T-helper 2 cell (primary cell): ENCODE results near the gene FOXRED2.
"Not testable (repeated sequence)": the region's sequence is repeated elsewhere in the genome, so short reads cannot be mapped to it uniquely, and the experiment has no call there.

Experiments used
- DNase-seq, 5 experiments: peaks; one replicate each; pipeline versions ENCODE4 v3.0.0 to v3.0.0-alpha.2; 2012 to 2022
- total RNA-seq, 2 donors: gene quantifications; one replicate each; lab custom pipeline; 2026; lab: John Stamatoyannopoulos, UW

The FOXRED2 gene
- total RNA-seq = 3.4 to 3.8 reads per million in 2 donors

DNA sequence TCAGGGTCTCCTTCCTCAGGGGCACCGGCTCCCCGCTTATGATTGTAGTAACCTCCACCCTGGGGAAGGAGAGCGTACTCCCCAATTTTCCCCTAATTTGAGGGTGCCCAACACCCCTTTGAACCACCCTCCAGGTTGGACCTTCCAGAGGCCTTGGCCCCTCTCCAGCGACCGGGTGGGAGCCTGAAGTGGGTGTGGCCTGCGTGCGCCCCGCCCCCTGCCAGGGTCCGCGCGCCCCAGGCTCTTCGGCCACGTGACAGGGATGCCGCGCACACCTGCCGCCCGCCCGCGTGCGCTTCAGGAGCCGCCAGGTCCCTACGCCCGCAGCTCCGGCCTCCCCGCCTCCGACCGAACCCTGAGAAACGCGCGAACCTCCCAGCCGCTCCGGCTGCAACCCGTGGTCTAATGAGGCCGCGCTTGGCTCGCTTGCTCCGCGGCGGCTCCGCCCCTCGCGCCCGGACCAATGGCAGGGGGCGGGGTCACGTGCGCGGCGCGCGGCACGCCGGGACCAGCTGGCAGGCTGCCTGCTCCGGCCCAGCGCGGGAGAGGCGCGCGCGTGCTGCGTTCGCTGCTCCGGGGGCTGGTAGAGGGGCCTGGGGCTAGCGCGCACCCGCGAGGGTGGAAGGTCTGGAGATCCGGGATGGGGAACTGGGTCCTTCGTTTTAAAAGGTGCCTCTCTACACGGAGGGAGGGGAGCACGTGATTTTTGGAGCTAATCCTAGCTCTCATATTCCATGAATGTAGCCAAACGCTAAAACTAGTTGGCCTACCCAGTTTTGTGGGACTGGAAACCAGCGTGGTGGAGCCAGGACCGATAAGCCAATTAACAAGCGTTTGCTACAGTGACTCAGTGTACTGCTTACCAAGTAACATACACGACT lies at the start of gene FOXRED2:
TSS of gene FOXRED2 (minus strand) at position 404 of the 881 bp plus-strand sequence. CDS start 618 bp downstream, outside the sequence.
- DNase-seq = peak; percentile 78 to 92 (median 85)

DNA sequence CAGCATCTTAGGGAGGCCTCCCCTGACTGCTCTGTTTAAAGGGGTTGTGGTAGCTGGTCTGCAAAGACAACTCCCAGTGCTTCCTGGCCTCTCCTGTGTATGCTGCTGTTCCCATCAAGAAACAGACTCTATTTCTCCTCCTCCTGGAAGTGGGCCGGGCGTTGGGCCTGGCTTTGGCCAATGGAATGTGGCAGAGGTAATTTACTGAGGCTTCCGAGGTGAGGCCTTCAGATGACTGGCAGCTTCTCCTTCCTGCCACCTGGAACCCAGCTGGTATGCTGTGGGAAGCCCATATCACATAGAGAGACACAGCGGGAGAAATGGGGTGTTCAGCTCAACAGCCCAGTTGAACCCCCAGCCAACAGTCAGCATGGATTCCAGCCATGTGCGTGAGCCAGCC lies 47.3 kb upstream of the FOXRED2 start:
- no peak for DNase-seq

- no peak for DNase-seq
Measured at GRCh38 chr22:36552289-36552688, 45.4 kb upstream of the FOXRED2 start.

GRCh38 chr22:36550701-36551495 lies 44.1 kb upstream of the FOXRED2 start:
- DNase-seq = no peak

DNA sequence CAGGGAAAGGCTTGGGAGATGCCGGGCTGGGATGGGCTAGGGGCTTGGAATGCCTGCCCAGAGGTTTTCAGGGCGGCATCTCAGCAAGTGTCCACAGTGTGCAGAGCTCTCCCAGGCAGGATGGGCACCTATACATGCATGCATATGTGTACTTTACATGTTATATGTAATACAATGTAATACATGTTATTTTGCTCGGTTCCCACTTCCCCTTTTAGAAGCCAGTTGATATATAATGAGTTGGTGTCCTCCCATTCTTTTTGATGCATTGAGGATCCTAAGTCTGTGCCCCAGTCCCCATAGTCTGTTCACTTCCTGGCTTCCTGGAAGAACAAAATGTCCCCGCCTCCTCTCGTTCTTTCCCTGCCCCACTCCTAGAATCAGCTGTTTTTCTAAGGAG lies 42.2 kb upstream of the FOXRED2 start:
- no peak for DNase-seq

- no peak for DNase-seq
Measured at GRCh38 chr22:36548606-36549005, 41.8 kb upstream of the FOXRED2 start.

DNA sequence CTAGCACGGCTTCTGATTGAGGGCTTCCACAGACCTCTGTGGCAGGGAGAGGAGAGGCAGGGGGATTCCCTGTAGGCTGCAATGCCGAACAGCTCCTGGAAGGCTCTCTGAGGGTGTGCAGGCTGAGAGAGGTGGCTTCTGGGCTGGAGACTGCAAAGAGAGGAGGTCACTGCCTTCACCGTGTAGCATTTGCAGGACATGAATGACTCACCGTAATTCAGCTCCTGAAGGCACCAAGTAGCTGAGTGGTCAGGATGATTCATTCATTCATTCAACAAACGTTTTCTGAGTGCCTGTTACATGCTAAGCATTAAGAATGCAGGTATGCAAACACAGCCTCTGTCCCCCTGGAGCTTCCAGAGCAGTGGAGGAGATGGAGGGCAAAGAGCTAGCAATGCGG lies 40.1 kb upstream of the FOXRED2 start:
- DNase-seq = peak in 1 of 5 experiments; percentile 10

DNA sequence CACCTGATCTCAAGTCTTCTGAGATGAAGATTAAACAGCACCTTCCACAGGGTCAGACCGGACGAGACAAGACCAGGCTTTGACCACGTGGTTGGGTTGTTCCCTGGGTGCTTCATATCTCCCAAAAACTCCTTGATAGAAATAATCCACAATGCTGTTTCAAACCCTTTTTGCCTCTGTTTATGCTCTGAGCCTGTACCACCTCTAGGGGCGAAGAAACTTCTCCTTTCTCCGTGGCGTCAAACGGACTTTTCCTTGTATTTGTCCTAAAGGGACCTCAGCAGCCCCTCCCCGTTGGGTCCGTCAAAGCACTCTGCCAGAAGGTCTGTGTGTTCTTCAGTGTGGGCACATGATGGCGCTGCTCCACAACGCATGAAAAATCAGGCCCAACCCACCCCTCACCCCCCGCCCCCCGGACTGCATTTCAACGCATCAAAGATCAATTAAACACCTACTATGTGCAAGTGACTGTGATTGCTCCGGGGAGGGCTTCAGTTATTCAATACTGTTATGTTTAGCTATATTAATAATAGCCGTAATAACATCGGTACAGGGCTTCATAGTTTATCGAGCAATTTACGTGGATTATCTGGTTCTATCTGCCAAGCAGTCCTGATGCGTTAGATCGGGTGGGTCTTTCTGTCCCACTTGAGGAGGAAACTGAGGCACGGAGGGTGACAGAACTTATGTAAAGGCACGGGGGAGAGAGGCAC lies 39.4 kb upstream of the FOXRED2 start:
- DNase-seq = peak in 1 of 5 experiments; percentile 43

DNA sequence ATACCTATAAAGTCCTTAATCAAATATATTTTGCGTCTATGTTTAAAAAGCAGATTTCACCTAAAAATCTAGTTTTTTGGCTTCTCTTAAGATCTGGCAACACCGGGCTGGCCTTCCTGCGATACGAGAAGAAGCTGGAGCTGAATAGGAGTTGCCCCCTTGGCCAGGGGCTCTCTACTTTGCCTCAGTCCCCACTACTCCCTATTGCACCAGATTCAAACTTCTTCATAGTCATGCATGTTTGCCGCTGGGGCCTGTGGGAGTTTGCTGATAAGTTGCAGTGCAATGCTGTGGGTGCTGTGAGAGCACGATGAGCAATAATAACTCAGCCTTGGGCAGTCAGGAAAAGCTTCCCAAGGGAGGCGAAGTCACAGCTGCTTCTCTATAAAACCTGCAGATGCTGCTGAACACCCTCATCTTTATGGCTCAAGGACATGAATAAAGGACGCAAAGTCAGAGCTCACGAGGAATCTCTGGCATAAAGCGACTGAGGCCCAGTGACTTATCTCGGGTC lies 37.3 kb upstream of the FOXRED2 start:
- DNase-seq = no peak

- peak in 1 of 5 experiments; percentile 37 for DNase-seq
Measured at GRCh38 chr22:36541831-36542411, 35.1 kb upstream of the FOXRED2 start.

- DNase-seq = no peak
Measured at GRCh38 chr22:36540867-36541642, 34.2 kb upstream of the FOXRED2 start.

DNA sequence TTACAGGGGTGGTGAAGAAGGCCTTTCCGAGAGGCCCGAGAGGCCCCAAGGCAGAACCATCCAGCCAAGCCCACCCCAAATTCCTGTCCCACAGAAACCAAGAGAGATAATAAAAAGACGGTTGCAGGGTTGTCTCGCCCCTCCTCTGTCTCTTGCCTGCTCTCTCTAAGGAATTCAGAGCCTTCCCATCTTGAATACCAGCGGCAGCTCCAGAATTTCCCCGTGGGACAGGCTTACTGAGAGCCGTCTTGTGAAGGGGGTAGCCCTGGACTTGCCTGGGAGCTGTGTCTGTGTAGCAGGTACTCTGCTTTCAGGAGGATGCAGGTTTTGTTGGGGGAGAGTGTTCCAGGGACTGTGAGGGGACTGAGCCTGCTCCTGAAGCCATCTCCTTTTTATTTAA lies 31.7 kb upstream of the FOXRED2 start:
- no peak for DNase-seq

DNA sequence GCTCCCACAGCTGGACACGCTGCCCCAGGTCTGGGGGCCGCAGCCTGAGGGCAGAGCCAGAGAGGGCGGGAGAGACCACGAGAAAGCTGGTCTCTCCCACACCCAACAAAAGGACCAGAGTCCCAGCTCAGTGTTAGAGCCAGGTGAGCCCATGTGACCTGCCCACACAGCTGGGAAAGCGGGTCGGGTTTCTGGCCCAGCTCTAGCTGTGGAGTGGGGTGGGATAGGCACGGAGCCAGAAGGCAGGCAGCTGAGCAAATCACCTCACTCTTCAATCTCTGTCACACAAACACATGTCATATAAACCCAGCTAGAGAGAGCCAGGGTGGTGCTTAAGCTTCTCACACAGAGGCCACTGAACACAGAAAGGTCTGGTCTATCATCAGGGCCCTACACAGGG lies 29.9 kb upstream of the FOXRED2 start:
- DNase-seq = no peak

DNA sequence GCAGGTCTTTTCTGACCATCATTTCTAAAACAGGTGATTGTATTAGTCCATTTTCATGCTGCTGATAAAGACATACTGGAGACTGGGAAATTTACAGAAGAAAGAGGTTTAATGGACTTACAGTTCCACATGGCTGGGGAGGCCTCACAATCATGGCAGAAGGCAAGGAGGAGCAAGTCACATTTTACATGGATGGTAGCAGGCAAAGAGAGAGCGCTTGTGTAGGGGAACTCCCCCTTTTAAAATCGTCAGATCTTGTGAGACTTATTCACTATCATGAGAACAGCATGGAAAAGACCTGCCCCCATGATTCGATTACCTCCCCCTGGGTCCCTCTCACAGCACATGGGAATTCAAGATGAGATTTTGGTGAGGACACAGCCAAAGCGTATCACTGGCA lies 26.5 kb upstream of the FOXRED2 start:
- not testable (repeated sequence) for DNase-seq

DNA sequence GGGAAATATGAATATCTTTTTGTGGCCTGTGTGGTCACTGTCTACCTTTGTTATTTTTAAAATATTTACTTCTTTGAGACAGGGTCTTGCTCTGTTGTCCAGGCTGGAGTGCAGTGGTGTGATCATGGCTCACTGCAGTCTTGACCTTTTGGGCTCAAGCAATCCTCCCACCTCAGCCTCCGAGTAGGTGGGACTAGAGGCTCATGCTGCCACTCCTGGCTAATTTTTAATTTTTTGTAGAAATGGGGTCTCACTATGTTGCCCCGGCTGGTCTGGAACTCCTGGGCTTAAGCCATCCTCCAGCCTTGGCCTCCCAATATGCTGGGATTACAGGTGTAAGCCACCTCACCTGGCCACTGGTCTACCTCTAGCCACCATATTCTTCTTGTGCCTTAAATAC lies 25.6 kb upstream of the FOXRED2 start:
- DNase-seq = no peak

- peak; percentile 90 to 100 (median 98) for DNase-seq
Measured at GRCh38 chr22:36528795-36529751, 22.2 kb upstream of the FOXRED2 start, which contains the start of gene EIF3D. Gene EIF3D (minus strand): TSS chr22:36529166. CDS start chr22:36526121, 3,045 bp downstream.

DNA sequence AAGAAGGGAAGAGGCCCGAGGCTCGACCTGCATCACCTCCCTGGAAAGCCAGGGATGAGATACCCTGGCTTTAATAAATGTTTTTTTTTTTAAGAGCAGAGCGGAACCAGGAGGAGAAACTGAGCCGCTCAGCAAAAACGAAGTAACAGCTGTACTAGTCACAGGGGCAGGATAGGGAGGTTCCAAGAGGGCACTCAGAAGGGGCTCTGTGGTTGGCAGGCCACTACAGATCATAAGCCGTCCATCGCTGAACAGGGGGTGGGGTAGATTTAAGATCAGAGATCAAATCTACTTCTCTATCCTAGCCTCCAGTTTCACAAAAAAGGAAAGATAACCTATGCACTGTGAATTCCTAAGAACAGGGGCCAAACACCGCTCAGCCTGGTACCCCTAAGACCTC lies 21.5 kb upstream of the FOXRED2 start:
- peak in 1 of 5 experiments; percentile 43 for DNase-seq

GRCh38 chr22:36522662-36523061 lies 15.8 kb upstream of the FOXRED2 start:
- DNase-seq = no peak

GRCh38 chr22:36520423-36520822 lies 13.6 kb upstream of the FOXRED2 start:
- DNase-seq = no peak

DNA sequence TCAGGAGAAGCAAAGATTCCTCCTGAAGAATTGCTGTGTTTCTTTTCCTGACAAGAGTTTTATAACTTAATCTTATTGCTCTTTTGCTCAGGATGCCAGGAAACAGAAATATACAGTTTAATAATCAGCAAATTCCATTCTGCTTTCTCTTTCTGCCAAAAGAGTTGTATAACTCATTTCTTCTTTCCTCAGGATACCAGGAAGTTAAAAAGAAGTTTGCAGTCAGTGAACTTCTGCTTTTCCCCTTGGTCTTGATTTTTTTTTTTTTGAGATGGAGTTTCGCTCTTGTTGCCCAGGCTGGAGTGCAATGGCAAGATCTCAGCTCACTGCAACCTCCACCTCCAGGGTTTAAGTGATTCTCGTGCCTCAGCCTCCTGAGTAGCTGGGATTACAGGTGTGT lies 13.1 kb upstream of the FOXRED2 start:
- not testable (repeated sequence) for DNase-seq
